SJCRH30 (cell line): ENCODE measurements around the gene TSPAN15. TPM values are rescaled to one million over a fixed set of nuclear protein-coding genes. Genes with fewer than 3 reads are reported as not detected.
A peak's percentile ranks its signal among the peaks of the same experiment; 100 is the strongest.
"Not testable (repeated sequence)": the region's sequence is repeated elsewhere in the genome, so short reads cannot be mapped to it uniquely, and the experiment has no call there.

Source experiments
- DNase-seq, 2 experiments: peaks; one replicate each; pipeline ENCODE4 v3.0.0-alpha.2; 2015 to 2020
- H3K27ac ChIP-seq: fragments of 250-450 bp; sonication (Bioruptor Pico); 2 replicates; pipeline ENCODE4 v1.5.1; 2020; ENCODE audit warnings: mild to moderate bottlenecking, moderate library complexity
- H3K27me3 ChIP-seq: fragments of 250-450 bp; sonication (Bioruptor Pico); 2 replicates; pipeline ENCODE4 v1.5.1; 2020; ENCODE audit warnings: mild to moderate bottlenecking, moderate library complexity
- H3K36me3 ChIP-seq: fragments of 250-450 bp; sonication (Bioruptor Pico); 2 replicates; pipeline ENCODE4 v1.5.1; 2020; ENCODE audit warnings: mild to moderate bottlenecking, moderate library complexity
- H3K4me1 ChIP-seq: fragments of 250-450 bp; sonication (Bioruptor Pico); 2 replicates; pipeline ENCODE4 v1.5.1; 2020; ENCODE audit warnings: mild to moderate bottlenecking, moderate library complexity
- H3K4me3 ChIP-seq: fragments of 250-450 bp; sonication (Bioruptor Pico); 2 replicates; pipeline ENCODE4 v1.5.1; 2020; ENCODE audit warnings: mild to moderate bottlenecking, moderate library complexity
- H3K9me3 ChIP-seq: fragments of 250-450 bp; sonication (Bioruptor Pico); replicated peaks from 2 replicates; pipeline ENCODE4 v1.5.1; 2020; ENCODE audit warnings: mild to moderate bottlenecking, moderate library complexity
- total RNA-seq: library from RNA; depleted of rRNA; stranded (reverse); fragments of >200 nt; shearing (Covaris generic); gene quantifications from 2 replicates; pipeline ENCODE4 v1.2.3, GENCODE V29; 2014

TSPAN15 gene
- total RNA-seq, 1 experiment from 2014 or later, result 12.2 TPM

DNA sequence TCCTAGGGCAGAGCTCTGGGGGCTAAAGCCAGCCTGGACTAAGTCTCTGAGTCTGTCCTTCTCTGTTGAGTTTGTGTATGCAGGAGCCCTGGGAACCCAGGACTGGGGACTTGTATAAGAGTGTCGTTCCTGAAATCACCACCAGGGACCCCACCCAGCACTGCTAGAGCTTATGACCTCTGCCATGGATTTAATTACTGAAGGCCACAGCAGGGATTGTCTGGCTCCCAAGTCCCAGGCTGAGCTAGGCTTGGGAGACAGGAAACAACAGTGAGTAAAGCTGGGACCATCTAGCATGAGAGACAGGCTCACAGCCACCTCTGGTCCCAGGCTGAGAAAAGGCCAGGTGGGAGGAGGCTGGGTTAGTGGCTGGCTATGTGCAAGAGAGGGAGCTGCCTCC is 1.4 kb upstream of the TSPAN15 start:
- no peak overlapping the region for H3K27ac ChIP-seq
- H3K9me3 ChIP-seq, result no peaks in the 10 kb centered on the region
- H3K27me3 ChIP-seq, result no peaks in the 10 kb centered on the region
- peak; percentile 60 to 77 for DNase-seq
- peaks cover 8% of the 10 kb centered on the region; the same call in 1 of the 2 replicates for H3K4me1 ChIP-seq
- H3K36me3 ChIP-seq, result no peaks in the 10 kb centered on the region
- no peak overlapping the region for H3K4me3 ChIP-seq

DNA sequence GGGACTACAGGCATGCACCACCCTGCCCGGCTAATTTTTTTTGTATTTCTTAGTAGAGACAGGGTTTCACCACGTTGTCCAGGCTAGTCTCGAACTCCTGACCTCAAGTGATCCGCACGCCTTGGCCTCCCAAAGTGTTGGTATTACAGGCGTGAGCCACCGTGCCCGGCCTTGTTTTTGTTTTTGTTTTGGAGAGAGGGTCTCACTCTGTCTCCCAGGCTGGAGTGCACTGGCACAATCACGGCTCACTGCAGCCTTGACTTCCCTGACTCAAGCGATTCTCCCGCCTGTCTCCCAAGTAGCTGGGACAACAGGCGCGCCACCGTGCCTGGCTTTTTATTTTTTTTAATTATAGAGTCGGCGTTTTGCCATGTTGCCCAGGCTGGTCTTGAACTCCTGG is 870 bp upstream of the TSPAN15 start:
- H3K9me3 ChIP-seq, H3K27ac ChIP-seq, H3K4me3 ChIP-seq, H3K4me1 ChIP-seq, H3K27me3 ChIP-seq, DNase-seq, H3K36me3 ChIP-seq: not testable (repeated sequence)

DNA sequence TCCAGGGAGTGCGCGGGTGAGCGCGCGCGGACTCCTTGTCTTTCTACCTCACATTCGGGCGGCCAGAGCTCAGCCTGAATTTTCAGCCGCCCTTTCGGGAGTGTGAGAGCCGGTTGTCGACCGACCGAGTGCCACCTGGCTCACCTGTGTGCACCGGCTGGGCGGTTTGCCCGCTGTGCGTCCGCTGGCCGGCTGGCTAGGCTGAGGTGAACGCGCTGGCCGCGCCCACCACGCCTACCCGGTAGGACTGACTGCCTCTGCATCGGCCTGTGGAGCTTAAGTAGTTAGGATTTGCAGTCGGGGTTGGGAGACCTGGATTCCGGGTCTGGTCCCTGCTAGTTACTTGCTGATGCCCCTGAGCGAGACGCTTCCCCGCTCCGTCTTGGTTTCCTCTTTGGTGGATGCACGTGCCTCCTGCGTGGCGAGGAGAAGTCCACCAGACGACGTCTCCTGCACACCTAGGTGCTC is 553 bp downstream of the TSPAN15 start:
- Histone ChIP-seq H3K27ac (no peak overlapping the region), H3K27me3 (no peaks in the 10 kb centered on the region), H3K9me3 (no peaks in the 10 kb centered on the region), H3K4me1 (peaks cover 4% of the 10 kb centered on the region; the same call in 1 of the 2 replicates), H3K36me3 (no peaks in the 10 kb centered on the region), H3K4me3 (peak overlapping the region; percentile 62)
- DNase-seq, result no peak

- Histone ChIP-seq H3K9me3 (no peaks in the 10 kb centered on the region), H3K4me3 (no peak overlapping the region), H3K4me1 (no peaks in the 10 kb centered on the region), H3K27me3 (no peaks in the 10 kb centered on the region), H3K36me3 (no peaks in the 10 kb centered on the region), H3K27ac (no peak overlapping the region)
- DNase-seq, result no peak
Observed at GRCh38 chr10:69452676-69453415, 1.6 kb downstream of the TSPAN15 start.

- Histone ChIP-seq H3K36me3 (no peaks in the 10 kb centered on the region), H3K27me3 (no peaks in the 10 kb centered on the region), H3K27ac (no peak overlapping the region), H3K4me3 (no peak overlapping the region), H3K9me3 (no peaks in the 10 kb centered on the region), H3K4me1 (peaks cover 2% of the 10 kb centered on the region; the same call in 1 of the 2 replicates)
- DNase-seq, result no peak
Observed at GRCh38 chr10:69453795-69454194, 2.5 kb downstream of the TSPAN15 start.

DNA sequence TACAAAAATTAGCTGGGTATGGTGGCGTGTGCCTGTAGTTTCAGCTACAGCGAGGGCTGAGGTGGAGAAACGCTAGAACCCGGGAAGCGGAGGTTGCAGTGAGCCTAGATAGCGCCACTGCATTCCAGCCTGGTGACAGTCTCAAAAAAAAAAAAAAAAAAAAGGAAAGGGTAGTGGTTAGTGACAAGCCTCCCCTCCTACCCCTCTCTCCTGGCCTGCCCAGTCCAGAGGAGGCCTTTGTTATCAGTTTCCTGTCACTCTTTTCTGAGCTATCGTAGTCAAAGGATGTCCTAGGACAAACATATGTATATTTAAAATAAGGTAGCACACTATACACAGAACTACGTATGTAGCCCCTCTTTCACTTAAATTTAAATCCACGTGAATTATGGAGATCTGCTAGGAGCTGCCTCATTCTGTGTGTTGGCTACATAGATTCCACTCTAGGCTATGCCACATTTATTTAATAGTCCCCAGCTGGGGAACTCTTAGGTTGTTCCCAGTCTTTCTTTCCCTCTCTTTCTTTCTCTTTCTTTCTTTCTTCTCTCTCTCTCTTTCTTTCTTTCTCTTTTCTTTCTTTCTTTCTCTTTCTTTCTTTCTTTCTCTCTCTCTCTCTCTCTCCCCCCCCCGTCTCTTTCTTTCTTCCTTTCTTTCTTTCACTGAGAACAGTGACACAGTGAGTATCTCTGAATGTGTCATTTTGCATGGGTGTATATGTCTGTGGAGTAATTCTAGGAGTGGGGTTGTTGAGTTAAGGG is 3.9 kb downstream of the TSPAN15 start:
- no peaks in the 10 kb centered on the region for H3K27me3 ChIP-seq
- no peak overlapping the region for H3K4me3 ChIP-seq
- no peak overlapping the region for H3K27ac ChIP-seq
- no peaks in the 10 kb centered on the region for H3K36me3 ChIP-seq
- no peaks in the 10 kb centered on the region for H3K9me3 ChIP-seq
- H3K4me1 ChIP-seq, result peaks cover 2% of the 10 kb centered on the region; the same call in 1 of the 2 replicates
- no peak for DNase-seq

- no peak for DNase-seq
- Histone ChIP-seq H3K9me3 (no peaks in the 10 kb centered on the region), H3K4me1 (peaks cover 2% of the 10 kb centered on the region; the same call in 1 of the 2 replicates), H3K27ac (no peak overlapping the region), H3K4me3 (no peak overlapping the region), H3K36me3 (no peaks in the 10 kb centered on the region), H3K27me3 (no peaks in the 10 kb centered on the region)
Observed at GRCh38 chr10:69456880-69457693, 5.8 kb downstream of the TSPAN15 start.

GRCh38 chr10:69457771-69458237 is 6.5 kb downstream of the TSPAN15 start:
- no peak for DNase-seq
- Histone ChIP-seq H3K27me3 (no peaks in the 10 kb centered on the region), H3K4me3 (no peak overlapping the region), H3K4me1 (peaks cover 2% of the 10 kb centered on the region; the same call in 1 of the 2 replicates), H3K36me3 (no peaks in the 10 kb centered on the region), H3K9me3 (no peaks in the 10 kb centered on the region), H3K27ac (no peak overlapping the region)

DNA sequence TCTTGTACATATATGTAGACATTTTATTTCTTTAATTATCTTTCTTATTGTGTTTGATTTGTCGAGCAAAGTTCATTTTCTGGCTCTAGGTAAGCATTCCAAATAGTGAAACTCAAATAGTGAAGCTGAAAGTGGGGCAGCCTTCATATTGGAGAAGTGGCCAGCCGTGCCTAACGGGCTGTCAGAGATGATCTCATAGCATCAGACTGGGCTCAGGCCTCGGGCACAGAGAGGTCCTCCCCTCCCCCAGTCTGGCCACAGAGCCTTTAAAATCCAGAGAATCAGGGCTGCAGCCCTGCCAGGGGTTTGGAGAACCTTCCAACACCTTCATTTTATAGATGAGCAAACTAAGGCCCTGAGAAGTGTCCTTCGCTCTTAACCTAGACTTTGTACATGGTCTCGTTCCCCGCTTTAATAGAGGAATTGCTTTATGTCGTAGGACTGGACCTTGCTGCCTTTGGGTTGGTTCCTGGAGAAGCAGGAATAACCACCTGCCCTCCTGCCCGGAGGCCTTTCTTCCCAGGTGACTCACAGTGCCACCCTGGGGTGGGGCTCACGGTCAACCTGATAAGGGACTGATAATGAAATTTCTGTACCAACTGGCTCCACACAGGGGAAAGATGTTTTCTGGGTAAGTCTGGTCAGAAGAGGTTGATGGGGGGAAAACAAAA is 7.3 kb downstream of the TSPAN15 start:
- H3K4me1 ChIP-seq, result peaks cover 2% of the 10 kb centered on the region; the same call in 1 of the 2 replicates
- 0 out of 2 replicates have a peak overlapping the region, but pooled peaks have one; percentile 14 for H3K27ac ChIP-seq
- DNase-seq, result no peak
- no peak overlapping the region for H3K4me3 ChIP-seq
- H3K36me3 ChIP-seq, result no peaks in the 10 kb centered on the region
- H3K27me3 ChIP-seq, result no peaks in the 10 kb centered on the region
- no peaks in the 10 kb centered on the region for H3K9me3 ChIP-seq

DNA sequence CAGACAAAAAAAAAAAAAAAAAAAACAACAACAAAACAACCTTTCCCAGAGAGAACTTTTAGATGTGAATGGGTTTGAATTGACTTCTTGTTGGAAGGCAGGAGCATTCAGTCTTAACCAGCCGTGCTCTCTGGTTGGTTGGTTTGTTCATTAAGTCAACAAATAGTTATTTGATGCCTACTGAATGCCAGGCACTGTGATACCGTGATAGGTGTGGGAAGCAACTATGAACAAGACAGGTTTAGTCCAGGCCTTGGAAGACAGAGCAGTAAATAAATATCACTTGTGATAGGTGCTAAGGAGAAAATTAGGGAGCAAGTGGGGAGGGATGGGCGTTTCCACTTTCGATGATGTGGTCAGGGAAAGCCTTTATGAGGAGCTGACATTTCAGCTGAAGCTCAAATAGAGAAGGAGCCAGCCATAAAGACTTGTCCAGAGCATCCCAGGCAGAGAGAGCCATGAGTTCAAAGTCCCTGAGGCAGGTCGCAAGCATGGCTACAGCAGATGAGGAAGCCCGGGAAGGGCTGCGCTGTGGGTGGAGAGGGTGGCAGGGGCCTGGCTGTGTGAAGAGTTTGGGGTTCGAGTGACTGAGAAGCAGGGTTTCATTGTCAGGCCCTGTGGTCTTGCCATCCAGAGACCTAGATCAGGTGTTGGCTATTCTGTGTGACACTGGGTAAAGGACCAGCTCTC is 8.0 kb downstream of the TSPAN15 start:
- no peak overlapping the region for H3K27ac ChIP-seq
- H3K9me3 ChIP-seq, result no peaks in the 10 kb centered on the region
- no peak overlapping the region for H3K4me3 ChIP-seq
- no peaks in the 10 kb centered on the region for H3K36me3 ChIP-seq
- DNase-seq, result no peak
- H3K4me1 ChIP-seq, result peaks cover 2% of the 10 kb centered on the region; the same call in 1 of the 2 replicates
- H3K27me3 ChIP-seq, result no peaks in the 10 kb centered on the region

GRCh38 chr10:69459893-69460575 is 8.8 kb downstream of the TSPAN15 start:
- Histone ChIP-seq H3K4me3 (no peak overlapping the region), H3K36me3 (no peaks in the 10 kb centered on the region), H3K9me3 (no peaks in the 10 kb centered on the region), H3K27me3 (no peaks in the 10 kb centered on the region), H3K27ac (no peak overlapping the region), H3K4me1 (peaks cover 6% of the 10 kb centered on the region)
- no peak for DNase-seq

DNA sequence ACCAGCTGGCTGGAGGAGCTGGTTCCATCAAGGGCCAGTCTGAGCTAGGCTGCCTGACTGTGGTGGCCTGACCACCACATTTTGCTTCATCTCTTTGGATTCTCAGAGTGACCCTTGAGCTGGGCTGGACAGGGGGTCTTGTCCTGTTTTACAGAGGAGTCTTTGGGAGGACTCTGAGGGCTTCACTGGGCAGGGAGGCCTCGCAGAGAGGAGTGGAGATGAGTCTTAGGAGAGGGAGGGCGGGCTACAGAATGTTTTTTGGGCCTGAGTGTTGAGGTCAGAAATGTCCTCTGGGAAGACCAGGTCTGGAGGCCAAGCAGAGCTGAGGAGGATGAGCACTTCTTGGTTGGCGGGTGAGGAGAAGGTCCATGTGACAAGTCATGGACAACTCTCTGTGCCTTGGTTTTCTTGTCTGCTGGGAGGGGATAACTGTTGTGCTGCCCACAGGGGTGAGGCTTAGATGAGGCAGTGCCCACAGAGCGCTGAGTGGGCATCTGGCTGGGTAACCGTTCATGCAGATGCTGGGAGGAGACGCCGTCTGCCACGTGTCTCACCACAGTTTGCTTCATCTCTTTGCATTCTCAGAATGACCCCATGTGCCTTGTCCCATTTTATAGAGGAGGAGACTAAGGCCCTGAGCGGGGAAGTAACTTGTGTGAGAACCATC is 9.4 kb downstream of the TSPAN15 start:
- H3K4me1 ChIP-seq, result peaks cover 13% of the 10 kb centered on the region
- no peak for DNase-seq
- H3K27ac ChIP-seq, result no peak overlapping the region
- H3K27me3 ChIP-seq, result no peaks in the 10 kb centered on the region
- H3K4me3 ChIP-seq, result no peak overlapping the region
- H3K36me3 ChIP-seq, result no peaks in the 10 kb centered on the region
- H3K9me3 ChIP-seq, result no peaks in the 10 kb centered on the region
